ENCODE measurements around the gene FTCDNL1.

The FTCDNL1 gene

GRCh38 chr2:199818026-199818425 is 33.0 kb downstream of the FTCDNL1 start:
- TF ChIP-seq NFIC (IDR thresholded peaks at IDR 0.05) = no peak
- TF ChIP-seq EP300 (IDR thresholded peaks at IDR 0.05; ENCODE audit: borderline replicate concordance) = no peak
- TF ChIP-seq TCF12 (IDR thresholded peaks at IDR 0.05; ENCODE audit: low read depth) = no peak
- TF ChIP-seq FOXM1 (IDR thresholded peaks at IDR 0.05; ENCODE audit: borderline replicate concordance, low read depth) = no peak
- TF ChIP-seq CEBPB (IDR thresholded peaks at IDR 0.05) = no peak
- no peak for TF ChIP-seq TAF1 (IDR thresholded peaks at IDR 0.05; ENCODE audit: low read depth)
- TF ChIP-seq RAD21 (IDR thresholded peaks at IDR 0.05; ENCODE audit: low read depth) = no peak
- no peak for TF ChIP-seq REST (IDR thresholded peaks at IDR 0.05; ENCODE audit: low read depth)
- no peak for TF ChIP-seq YY1 (IDR thresholded peaks at IDR 0.05; ENCODE audit: low read depth)
- no peak for TF ChIP-seq ZBTB7A (IDR thresholded peaks at IDR 0.05; ENCODE audit: low read depth)
- no peak for TF ChIP-seq CREB1 (IDR thresholded peaks at IDR 0.05; ENCODE audit: low read depth)
- TF ChIP-seq USF1 (IDR thresholded peaks at IDR 0.05) = no peak
- TF ChIP-seq TEAD4 (IDR thresholded peaks at IDR 0.05) = no peak
- no peak for TF ChIP-seq MAX (IDR thresholded peaks at IDR 0.05)
- no peak for TF ChIP-seq EGR1 (IDR thresholded peaks at IDR 0.05)

- no peak for TF ChIP-seq USF1 (IDR thresholded peaks at IDR 0.05)
Measured at GRCh38 chr2:199814817-199815211, 36.2 kb downstream of the FTCDNL1 start.

- TF ChIP-seq FOXM1 (IDR thresholded peaks at IDR 0.05; ENCODE audit: borderline replicate concordance, low read depth) = no peak
- no peak for TF ChIP-seq USF1 (IDR thresholded peaks at IDR 0.05)
- no peak for TF ChIP-seq EP300 (IDR thresholded peaks at IDR 0.05; ENCODE audit: borderline replicate concordance)
- no peak for TF ChIP-seq MAX (IDR thresholded peaks at IDR 0.05)
- TF ChIP-seq TEAD4 (IDR thresholded peaks at IDR 0.05) = no peak
- TF ChIP-seq NFIC (IDR thresholded peaks at IDR 0.05) = no peak
- no peak for TF ChIP-seq ZBTB7A (IDR thresholded peaks at IDR 0.05; ENCODE audit: low read depth)
- TF ChIP-seq RAD21 (IDR thresholded peaks at IDR 0.05; ENCODE audit: low read depth) = no peak
- no peak for TF ChIP-seq CREB1 (IDR thresholded peaks at IDR 0.05; ENCODE audit: low read depth)
- no peak for TF ChIP-seq TCF12 (IDR thresholded peaks at IDR 0.05; ENCODE audit: low read depth)
Measured at GRCh38 chr2:199814101-199814816, 36.7 kb downstream of the FTCDNL1 start.

GRCh38 chr2:199812493-199812892 is 38.5 kb downstream of the FTCDNL1 start:
- TF ChIP-seq TEAD4 (IDR thresholded peaks at IDR 0.05) = no peak
- TF ChIP-seq NFIC (IDR thresholded peaks at IDR 0.05) = no peak
- TF ChIP-seq FOXM1 (IDR thresholded peaks at IDR 0.05; ENCODE audit: borderline replicate concordance, low read depth) = no peak
- TF ChIP-seq RAD21 (IDR thresholded peaks at IDR 0.05; ENCODE audit: low read depth) = no peak
- no peak for TF ChIP-seq TCF12 (IDR thresholded peaks at IDR 0.05; ENCODE audit: low read depth)
- TF ChIP-seq ZBTB7A (IDR thresholded peaks at IDR 0.05; ENCODE audit: low read depth) = no peak
- TF ChIP-seq REST (IDR thresholded peaks at IDR 0.05; ENCODE audit: low read depth) = no peak
- TF ChIP-seq CEBPB (IDR thresholded peaks at IDR 0.05) = no peak
- no peak for TF ChIP-seq USF1 (IDR thresholded peaks at IDR 0.05)
- TF ChIP-seq CREB1 (IDR thresholded peaks at IDR 0.05; ENCODE audit: low read depth) = no peak
- TF ChIP-seq TAF1 (IDR thresholded peaks at IDR 0.05; ENCODE audit: low read depth) = no peak
- no peak for TF ChIP-seq EGR1 (IDR thresholded peaks at IDR 0.05)
- no peak for TF ChIP-seq EP300 (IDR thresholded peaks at IDR 0.05; ENCODE audit: borderline replicate concordance)
- no peak for TF ChIP-seq YY1 (IDR thresholded peaks at IDR 0.05; ENCODE audit: low read depth)
- no peak for TF ChIP-seq MAX (IDR thresholded peaks at IDR 0.05)

- TF ChIP-seq ZBTB7A (IDR thresholded peaks at IDR 0.05; ENCODE audit: low read depth) (no peak), CEBPB (IDR thresholded peaks at IDR 0.05) (no peak), YY1 (IDR thresholded peaks at IDR 0.05; ENCODE audit: low read depth) (no peak), EP300 (IDR thresholded peaks at IDR 0.05; ENCODE audit: borderline replicate concordance) (no peak), CREB1 (IDR thresholded peaks at IDR 0.05; ENCODE audit: low read depth) (no peak), RAD21 (IDR thresholded peaks at IDR 0.05; ENCODE audit: low read depth) (no peak), TEAD4 (IDR thresholded peaks at IDR 0.05) (no peak), REST (IDR thresholded peaks at IDR 0.05; ENCODE audit: low read depth) (no peak), EGR1 (IDR thresholded peaks at IDR 0.05) (no peak), MAX (IDR thresholded peaks at IDR 0.05) (no peak), FOXM1 (IDR thresholded peaks at IDR 0.05; ENCODE audit: borderline replicate concordance, low read depth) (no peak)
Measured at GRCh38 chr2:199811346-199811745, 39.6 kb downstream of the FTCDNL1 start.

All from Ishikawa (cell line).